GM23338 (cell line): ENCODE data around the gene DGAT2.
A peak's percentile ranks its signal among the peaks of the same experiment; 100 is the strongest.

Experiments
- CREB1 ChIP-seq: fragments of 250-450 bp; sonication (Bioruptor Pico); IDR thresholded peaks from 2 replicates; pipeline ENCODE4 v1.5.0; 2020; ENCODE audit warnings: low read depth, mild to moderate bottlenecking, moderate library complexity
- EZH2 ChIP-seq: fragments of 200-600 bp; sonication (generic); IDR thresholded peaks from one replicate; pipeline ENCODE4 v1.8.0; 2017; ENCODE audit warnings: antibody characterized with exemption, mild to moderate bottlenecking, low read depth; ENCODE audit not compliant: unreplicated experiment
- EZH2phosphoT487 ChIP-seq: fragments of 200-600 bp; sonication (generic); IDR thresholded peaks from one replicate; pipeline ENCODE4 v1.8.1; 2018; ENCODE audit warnings: antibody characterized with exemption; ENCODE audit not compliant: unreplicated experiment
- JUNB ChIP-seq: IDR thresholded peaks from one replicate; pipeline ENCODE4 v1.6.1; 2016; ENCODE audit warnings: antibody characterized with exemption; ENCODE audit not compliant: unreplicated experiment
- NANOG ChIP-seq: IDR thresholded peaks from 2 replicates; pipeline ENCODE4 v1.6.1; 2016; ENCODE audit warnings: antibody characterized with exemption, borderline replicate concordance
- POLR2AphosphoS5 ChIP-seq: IDR thresholded peaks from 2 replicates; pipeline ENCODE4 v1.6.1; 2016; ENCODE audit warnings: antibody characterized with exemption, low read depth
- ZNF331 ChIP-seq: fragments of 250-450 bp; sonication (Bioruptor Pico); IDR thresholded peaks from 2 replicates; pipeline ENCODE4 v1.5.0; 2020; ENCODE audit warnings: low read depth, mild to moderate bottlenecking, moderate library complexity
- TF ChIP-seq, protein P1 (sequence below), 2 experiments: fragments of 200-600 bp in 1 of 2; sonication (generic) in 1 of 2; conservative IDR thresholded peaks; 2 replicates each; pipeline versions ENCODE4 v1.5.1 to v1.6.1; 2016 to 2017; ENCODE audit warnings: antibody characterized with exemption in 2 of 2, low read depth in 2 of 2, mild to moderate bottlenecking in 2 of 2, moderate library complexity in 1 of 2
- TF ChIP-seq, protein P2 (sequence below): IDR thresholded peaks from one replicate; pipeline ENCODE4 v1.6.1; 2018; ENCODE audit warnings: antibody characterized with exemption; ENCODE audit not compliant: unreplicated experiment
- TF ChIP-seq, protein P3 (sequence below): IDR thresholded peaks from 2 replicates; pipeline ENCODE4 v1.6.1; 2016; ENCODE audit warnings: antibody characterized with exemption

DNA sequence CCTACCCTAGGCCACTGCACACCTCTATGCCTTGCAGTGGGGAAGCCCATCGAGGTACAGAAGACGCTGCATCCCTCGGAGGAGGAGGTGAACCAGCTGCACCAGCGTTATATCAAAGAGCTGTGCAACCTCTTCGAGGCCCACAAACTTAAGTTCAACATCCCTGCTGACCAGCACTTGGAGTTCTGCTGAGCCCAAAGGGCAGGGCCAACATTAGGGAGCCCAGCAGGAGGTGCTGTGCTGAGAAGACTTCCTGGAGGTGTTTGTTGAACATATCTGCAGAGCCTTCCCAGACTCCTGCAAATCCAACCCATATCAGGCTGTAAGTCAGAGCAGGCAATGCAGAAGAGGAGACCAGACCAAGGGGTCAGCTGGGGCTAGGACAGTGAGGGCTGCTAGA is 37.5 kb upstream of the DGAT2 start:
- TF ChIP-seq, protein P1, sequence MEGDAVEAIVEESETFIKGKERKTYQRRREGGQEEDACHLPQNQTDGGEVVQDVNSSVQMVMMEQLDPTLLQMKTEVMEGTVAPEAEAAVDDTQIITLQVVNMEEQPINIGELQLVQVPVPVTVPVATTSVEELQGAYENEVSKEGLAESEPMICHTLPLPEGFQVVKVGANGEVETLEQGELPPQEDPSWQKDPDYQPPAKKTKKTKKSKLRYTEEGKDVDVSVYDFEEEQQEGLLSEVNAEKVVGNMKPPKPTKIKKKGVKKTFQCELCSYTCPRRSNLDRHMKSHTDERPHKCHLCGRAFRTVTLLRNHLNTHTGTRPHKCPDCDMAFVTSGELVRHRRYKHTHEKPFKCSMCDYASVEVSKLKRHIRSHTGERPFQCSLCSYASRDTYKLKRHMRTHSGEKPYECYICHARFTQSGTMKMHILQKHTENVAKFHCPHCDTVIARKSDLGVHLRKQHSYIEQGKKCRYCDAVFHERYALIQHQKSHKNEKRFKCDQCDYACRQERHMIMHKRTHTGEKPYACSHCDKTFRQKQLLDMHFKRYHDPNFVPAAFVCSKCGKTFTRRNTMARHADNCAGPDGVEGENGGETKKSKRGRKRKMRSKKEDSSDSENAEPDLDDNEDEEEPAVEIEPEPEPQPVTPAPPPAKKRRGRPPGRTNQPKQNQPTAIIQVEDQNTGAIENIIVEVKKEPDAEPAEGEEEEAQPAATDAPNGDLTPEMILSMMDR (conservative IDR thresholded peaks at IDR 0.05; ENCODE audit: low read depth in 2 of 2), result peak in 1 of 2 experiments; percentile 21; a peak in 1 of 4 replicates
- TF ChIP-seq EZH2, result no peak
- TF ChIP-seq, protein P2, sequence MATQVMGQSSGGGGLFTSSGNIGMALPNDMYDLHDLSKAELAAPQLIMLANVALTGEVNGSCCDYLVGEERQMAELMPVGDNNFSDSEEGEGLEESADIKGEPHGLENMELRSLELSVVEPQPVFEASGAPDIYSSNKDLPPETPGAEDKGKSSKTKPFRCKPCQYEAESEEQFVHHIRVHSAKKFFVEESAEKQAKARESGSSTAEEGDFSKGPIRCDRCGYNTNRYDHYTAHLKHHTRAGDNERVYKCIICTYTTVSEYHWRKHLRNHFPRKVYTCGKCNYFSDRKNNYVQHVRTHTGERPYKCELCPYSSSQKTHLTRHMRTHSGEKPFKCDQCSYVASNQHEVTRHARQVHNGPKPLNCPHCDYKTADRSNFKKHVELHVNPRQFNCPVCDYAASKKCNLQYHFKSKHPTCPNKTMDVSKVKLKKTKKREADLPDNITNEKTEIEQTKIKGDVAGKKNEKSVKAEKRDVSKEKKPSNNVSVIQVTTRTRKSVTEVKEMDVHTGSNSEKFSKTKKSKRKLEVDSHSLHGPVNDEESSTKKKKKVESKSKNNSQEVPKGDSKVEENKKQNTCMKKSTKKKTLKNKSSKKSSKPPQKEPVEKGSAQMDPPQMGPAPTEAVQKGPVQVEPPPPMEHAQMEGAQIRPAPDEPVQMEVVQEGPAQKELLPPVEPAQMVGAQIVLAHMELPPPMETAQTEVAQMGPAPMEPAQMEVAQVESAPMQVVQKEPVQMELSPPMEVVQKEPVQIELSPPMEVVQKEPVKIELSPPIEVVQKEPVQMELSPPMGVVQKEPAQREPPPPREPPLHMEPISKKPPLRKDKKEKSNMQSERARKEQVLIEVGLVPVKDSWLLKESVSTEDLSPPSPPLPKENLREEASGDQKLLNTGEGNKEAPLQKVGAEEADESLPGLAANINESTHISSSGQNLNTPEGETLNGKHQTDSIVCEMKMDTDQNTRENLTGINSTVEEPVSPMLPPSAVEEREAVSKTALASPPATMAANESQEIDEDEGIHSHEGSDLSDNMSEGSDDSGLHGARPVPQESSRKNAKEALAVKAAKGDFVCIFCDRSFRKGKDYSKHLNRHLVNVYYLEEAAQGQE, result no peak
- TF ChIP-seq POLR2AphosphoS5, result no peak
- TF ChIP-seq, protein P3, sequence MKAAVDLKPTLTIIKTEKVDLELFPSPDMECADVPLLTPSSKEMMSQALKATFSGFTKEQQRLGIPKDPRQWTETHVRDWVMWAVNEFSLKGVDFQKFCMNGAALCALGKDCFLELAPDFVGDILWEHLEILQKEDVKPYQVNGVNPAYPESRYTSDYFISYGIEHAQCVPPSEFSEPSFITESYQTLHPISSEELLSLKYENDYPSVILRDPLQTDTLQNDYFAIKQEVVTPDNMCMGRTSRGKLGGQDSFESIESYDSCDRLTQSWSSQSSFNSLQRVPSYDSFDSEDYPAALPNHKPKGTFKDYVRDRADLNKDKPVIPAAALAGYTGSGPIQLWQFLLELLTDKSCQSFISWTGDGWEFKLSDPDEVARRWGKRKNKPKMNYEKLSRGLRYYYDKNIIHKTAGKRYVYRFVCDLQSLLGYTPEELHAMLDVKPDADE, result no peak
- TF ChIP-seq NANOG, result no peak
- TF ChIP-seq CREB1 (CRISPR knock-in tag), result no peak
- no peak for TF ChIP-seq ZNF331 (CRISPR knock-in tag)
- no peak for TF ChIP-seq EZH2phosphoT487
- TF ChIP-seq JUNB, result no peak
